Activated CD8-positive, alpha-beta memory T cell treated with anti-CD3 and anti-CD28 coated beads, Interleukin-2, amount 50 U/mL, for 1 hour (primary cell): ENCODE data around the gene FMNL2.

Experiments used
- DNase-seq: peaks from one replicate; pipeline ENCODE4 v3.0.0-alpha.2; 2020; ENCODE audit errors: extremely low read depth

Gene FMNL2

GRCh38 chr2:152446213-152446612 is 111.2 kb downstream of the FMNL2 start:
- DNase-seq, result no peak

- DNase-seq, result no peak
Measured at GRCh38 chr2:152447897-152448296, 112.9 kb downstream of the FMNL2 start.

- DNase-seq, result no peak
Measured at GRCh38 chr2:152448606-152449005, 113.6 kb downstream of the FMNL2 start.

- DNase-seq, result no peak
Measured at GRCh38 chr2:152449578-152449977, 114.6 kb downstream of the FMNL2 start.

- no peak for DNase-seq
Measured at GRCh38 chr2:152450176-152450575, 115.2 kb downstream of the FMNL2 start.

- DNase-seq, result no peak
Measured at GRCh38 chr2:152452256-152452973, 117.4 kb downstream of the FMNL2 start.

GRCh38 chr2:152453129-152453911 is 118.3 kb downstream of the FMNL2 start:
- DNase-seq, result no peak

- DNase-seq, result no peak
Measured at GRCh38 chr2:152454371-152454770, 119.4 kb downstream of the FMNL2 start.

GRCh38 chr2:152454960-152455359 is 120.0 kb downstream of the FMNL2 start:
- DNase-seq, result no peak

- no peak for DNase-seq
Measured at GRCh38 chr2:152455738-152456137, 120.8 kb downstream of the FMNL2 start.

- no peak for DNase-seq
Measured at GRCh38 chr2:152456262-152456661, 121.3 kb downstream of the FMNL2 start.

- no peak for DNase-seq
Measured at GRCh38 chr2:152458441-152458940, 123.5 kb downstream of the FMNL2 start.

GRCh38 chr2:152459091-152459490 is 124.1 kb downstream of the FMNL2 start:
- DNase-seq, result no peak

GRCh38 chr2:152460567-152460966 is 125.6 kb downstream of the FMNL2 start:
- no peak for DNase-seq

GRCh38 chr2:152462120-152462519 is 127.1 kb downstream of the FMNL2 start:
- DNase-seq, result no peak

- DNase-seq, result no peak
Measured at GRCh38 chr2:152462779-152463178, 127.8 kb downstream of the FMNL2 start.

- no peak for DNase-seq
Measured at GRCh38 chr2:152464851-152465470, 130.0 kb downstream of the FMNL2 start.

- DNase-seq, result no peak
Measured at GRCh38 chr2:152465541-152465940, 130.6 kb downstream of the FMNL2 start.

GRCh38 chr2:152466041-152466440 is 131.1 kb downstream of the FMNL2 start:
- no peak for DNase-seq

GRCh38 chr2:152466980-152467676 is 132.2 kb downstream of the FMNL2 start:
- no peak for DNase-seq

- no peak for DNase-seq
Measured at GRCh38 chr2:152467677-152468410, 132.9 kb downstream of the FMNL2 start.
